HK-2 (cell line): Measurements from ENCODE around the gene FARS2.

Experiments used
- DNase-seq: peaks from one replicate; pipeline ENCODE4 v3.0.0-alpha.2; 2018; ENCODE audit not compliant: unreplicated experiment

FARS2 gene

DNA sequence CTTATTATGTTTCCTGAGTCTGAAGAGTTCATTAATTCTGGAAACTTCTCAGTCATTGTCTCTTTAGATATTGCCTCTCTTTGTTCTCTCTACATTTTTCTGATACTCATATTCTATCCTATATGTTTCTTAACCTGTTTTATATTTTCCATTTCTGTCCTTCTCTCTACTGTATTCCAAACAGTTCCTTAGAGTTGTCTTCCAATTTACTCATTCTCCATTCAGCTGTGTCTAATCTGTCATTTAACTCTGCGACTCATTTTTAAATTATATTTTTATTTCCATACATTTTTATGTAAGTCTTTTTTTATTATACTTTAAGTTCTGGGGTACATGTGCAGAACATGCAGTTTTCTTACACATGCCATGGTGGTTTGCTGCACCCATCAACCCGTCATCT, 493.6 kb downstream of the FARS2 start:
- no peak for DNase-seq

DNA sequence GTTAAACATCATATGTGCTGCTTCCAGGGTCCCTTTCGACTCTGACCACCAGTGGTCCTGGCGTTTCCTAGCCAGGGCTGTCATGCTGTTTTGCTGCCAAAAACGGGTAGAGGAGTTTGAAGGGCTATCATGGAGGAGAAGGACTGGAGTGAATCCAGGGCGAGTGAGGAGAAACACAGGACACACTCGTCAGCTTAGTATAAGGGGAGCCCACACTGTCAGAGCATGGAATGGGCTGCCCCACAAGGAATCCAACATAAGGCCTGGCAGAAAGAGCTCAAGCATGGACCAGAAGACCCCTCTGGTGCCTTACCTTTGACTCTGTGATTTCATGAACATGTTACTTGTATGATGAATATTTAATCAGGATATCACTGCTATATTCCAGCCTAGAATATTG, 498.3 kb downstream of the FARS2 start:
- no peak for DNase-seq

DNA sequence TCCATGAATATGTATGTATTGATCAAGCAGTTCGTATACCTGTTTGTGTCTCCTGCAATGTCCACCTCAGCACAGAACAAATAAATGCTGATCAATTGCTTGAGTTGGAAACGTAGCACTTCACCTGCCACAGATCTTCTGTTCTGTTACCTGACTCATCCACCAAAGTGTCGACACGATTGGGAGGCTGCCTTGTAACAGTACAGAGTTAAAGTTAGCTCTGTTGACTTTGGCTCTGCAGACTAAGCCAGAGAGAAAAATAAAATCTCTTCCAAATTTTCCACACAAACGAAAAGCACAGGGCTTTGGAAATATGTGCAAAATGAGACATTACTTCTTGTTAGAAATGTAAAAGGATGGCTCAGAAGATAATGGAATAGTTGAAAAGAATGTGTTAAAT, 500.1 kb downstream of the FARS2 start:
- no peak for DNase-seq

DNA sequence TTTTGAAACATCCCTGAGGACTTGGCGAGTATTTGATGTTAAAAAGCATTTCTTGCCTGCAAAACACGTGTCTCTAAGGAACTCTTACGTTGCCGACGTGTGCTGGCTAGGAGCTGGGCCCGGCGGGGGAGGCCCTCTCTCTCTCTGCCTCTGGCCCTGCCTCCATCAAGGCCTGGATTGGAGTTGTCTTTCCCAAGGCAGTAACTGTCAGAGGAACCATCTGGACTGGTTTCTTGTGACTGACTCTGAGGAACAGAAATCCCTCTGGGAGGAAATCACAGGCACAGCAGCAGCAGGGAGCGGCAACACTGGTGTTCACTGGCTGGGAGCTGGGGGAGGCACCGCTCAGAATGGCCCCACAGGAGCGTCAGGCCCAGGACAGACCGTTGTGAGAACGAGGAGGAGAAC, 501.3 kb downstream of the FARS2 start:
- no peak for DNase-seq

DNA sequence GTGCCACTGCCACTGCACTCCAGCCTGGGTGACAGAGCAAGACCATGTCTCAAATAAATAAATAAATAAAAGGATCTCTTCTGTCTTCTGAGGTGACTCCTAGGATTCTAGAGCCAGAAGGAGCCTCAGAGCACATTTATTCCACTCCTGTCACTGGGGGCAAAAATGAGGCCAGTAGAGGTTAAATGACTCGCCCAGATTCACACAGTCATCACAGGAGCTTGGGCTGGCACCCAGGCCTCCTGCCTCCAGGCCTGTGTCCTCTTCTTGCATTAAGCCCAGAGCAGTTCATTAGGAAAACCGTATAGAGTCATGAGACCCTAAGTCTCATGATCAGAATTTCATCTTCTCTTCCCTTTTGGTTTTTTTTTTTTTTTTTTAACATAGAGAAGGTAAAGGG, 502.1 kb downstream of the FARS2 start:
- DNase-seq, result no peak

DNA sequence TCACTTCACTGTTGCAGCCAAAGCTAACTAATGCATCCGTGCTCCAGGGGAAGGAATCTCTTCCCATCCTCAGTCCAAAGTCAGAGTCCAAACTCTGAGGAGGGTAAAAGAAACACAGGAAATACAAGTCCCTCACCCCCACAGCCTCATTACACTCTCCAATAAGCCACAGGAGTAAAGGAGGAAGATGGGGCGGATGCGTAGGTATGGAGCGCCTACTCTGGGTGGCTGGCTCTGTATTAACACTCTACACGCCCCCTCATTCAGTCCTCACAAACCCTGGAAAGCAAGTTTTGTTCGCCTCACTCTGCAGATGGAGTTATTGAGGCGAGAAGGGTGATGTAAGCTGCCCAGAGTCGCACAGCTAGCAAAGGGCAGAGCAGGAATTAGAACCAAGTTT, 502.6 kb downstream of the FARS2 start:
- DNase-seq, result no peak

DNA sequence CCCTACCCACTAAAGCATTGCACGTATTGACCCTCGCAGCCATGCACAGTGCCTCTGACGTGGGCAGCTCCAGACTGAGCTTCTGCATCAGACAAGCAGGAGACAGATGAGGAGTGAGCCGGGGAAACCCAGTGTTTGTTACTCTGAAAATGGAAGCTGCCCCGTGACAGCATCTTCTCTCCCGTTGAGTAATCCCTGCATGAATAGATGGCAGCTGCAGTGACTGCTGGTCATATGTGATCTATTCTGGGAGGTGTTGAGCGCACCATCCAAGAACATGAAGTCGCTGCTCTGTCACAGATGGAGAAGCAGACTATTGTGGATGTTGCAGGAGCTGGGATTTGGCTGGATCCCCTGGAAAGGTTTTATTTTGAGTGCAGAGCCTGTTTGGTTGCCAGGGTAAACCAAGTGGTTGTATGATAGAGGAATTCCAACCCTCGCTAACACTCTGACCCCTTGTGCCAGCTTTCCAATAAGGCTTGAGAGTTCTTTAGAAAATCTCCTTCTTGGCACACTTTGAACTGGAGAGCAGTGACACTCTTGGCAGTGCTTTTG, 503.2 kb downstream of the FARS2 start:
- no peak for DNase-seq

DNA sequence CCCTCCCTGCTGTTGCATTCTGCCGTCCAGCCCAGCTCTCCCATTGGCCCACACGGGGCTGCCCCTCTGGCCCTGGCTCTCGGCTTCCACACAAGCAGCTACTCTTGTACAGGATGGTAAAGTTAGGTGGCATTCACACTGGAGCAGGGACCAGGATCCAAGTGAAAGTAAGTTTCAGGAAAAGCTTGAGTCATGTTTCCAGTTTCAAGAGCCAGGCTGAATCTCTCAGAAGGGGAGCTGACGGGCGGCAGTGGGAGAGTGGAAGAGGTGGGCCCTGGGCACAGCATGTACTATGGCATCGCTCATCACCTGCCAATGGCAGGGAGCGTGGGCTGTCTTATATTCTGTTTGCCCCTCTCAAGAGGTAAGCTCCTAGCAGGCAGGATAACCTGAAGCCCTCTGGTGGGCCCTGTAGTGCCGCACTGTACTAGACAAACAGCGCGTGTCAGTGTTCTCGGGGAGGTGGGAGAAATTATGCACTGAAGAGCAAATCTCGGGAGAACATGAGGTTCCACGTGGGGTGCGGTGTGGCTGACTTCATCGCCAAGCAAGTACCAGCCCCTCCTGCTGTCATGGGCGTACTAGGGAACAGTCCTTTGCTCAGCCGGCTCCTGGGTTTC, 503.9 kb downstream of the FARS2 start:
- no peak for DNase-seq

DNA sequence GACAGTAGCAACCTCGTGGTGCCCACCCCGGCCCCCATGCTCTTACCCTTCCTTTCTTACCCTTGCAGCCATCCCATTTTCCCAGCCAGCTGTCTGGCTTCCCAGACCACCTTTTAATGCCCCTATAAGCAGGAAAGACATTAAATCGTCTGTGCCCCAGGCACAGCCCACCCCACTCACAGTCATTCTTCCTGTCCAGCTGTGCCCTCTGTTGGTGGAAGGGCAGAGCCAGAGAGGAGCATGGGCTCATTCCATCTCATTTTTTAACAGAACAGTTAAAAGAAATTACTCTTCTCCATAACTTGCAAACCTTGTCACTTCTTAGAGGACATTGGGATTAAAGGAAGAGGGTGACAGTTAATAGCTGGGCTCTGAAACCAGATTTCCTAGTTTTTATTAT, 504.9 kb downstream of the FARS2 start:
- DNase-seq, result no peak

DNA sequence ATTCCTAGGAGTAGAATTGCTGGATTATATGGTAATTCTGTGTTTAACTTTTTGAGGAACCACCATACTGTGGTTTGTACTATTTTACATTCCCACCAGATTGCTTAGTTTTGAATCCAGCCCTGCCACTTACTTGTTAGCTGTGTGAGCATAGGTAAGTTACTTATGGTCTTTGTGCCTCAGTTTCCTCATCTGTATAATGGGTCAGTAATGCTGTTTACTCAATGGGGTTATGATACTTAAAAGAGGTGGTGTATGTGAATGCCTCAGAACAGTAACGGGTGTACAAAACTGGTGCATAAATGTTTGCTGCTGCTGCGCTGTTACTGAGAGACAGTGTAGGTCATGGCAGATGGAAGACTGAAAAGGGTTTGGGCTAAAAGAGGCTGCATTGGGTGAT, 506.2 kb downstream of the FARS2 start:
- no peak for DNase-seq

DNA sequence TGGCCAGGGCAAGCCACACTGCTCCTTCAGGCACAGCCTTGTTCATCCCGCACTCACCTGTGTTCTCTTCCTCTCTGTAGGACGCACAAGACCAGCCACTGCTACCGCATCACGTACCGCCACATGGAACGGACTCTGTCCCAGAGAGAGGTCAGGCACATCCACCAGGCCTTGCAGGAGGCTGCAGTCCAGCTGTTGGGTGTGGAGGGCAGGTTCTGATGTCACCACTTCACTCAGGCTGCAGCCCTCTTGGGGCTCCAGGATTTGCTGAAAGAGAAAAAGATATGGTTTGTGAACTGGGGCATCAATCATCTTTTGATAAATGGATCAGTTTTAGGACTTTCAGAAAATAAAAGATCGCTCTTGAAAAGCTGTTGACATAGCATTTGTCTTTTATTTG, 509.9 kb downstream of the FARS2 start:
- no peak for DNase-seq

DNA sequence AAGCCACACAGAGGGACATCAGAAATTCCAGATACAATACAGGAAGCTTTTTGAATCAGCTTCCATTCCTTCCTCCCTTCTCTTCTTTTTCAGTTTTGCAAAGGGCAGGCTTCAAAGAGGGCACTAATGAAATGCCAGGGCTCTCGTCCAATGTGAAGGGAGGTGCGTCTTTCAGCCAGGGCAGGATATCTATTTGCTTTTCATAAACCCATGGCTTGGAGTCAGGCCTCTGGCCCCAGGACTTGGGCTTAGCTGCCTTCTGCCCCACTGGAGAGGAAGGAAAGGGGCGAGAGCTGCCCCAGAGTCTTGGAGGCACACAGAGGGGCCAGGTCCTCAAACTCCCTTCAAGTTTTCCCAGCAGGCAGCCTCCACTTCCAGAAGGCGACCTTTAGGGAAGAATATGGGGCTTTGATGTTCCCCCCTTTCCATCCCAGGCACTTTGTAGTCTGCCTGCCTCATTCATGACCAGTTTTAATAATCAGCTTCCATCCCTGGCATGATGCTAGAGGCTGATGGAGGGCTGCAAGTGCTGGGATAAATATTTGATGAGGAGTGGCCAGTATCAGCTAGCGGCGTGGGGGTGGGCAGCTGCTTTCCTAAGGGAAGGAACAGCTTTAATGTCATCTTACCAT, 510.6 kb downstream of the FARS2 start:
- no peak for DNase-seq

DNA sequence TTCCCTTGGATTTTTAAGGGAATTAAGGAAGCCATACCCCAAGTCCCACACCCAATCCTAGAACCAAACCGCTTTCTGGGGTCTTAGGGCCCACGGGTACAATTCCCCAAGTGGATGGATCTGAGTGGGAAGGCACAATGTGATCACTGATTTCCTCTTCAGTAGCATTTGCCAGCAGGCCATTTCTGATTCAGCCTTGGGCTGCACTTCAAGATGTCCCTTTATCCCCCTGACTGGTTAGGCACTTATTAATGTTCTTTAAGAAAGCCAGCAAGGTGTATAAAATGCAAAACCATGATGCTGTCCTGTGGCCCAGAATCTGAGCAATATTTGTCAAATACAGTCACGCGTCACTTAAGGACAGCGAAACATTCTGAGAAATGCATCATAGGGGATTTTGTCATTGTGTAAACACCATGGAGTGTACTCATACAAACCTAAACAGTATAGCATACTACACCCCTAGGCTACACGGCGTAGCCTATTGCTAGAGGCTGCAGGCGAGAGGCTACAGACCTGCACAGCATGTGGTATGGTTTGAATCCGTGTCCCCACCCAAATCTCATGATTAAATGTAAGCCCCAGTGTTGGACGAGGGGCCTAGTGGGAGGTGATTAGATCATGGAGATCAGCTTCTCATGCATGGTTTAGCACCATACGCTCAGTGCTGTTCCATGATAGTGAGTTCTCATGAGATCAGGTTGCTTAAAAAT, 511.3 kb downstream of the FARS2 start:
- no peak for DNase-seq

DNA sequence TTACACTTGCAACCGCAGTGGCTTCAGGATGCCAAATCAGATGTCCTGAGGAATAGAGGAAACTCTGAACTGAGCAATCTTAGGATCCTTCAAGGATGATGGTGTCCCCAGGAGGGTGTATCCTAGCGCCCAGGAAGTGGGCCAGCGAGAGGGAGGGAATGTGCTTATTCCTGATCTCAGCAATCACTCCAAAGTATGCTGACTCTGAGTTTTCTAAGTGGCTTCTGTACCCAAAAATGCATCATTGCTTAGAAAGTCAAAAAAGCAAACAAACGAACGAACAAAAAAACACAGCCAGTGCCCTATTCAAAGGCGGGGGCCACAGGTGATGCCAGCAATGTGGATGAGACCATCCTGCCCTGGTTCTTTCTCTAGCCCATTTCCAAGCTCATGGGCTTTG, 514.8 kb downstream of the FARS2 start:
- no peak for DNase-seq

DNA sequence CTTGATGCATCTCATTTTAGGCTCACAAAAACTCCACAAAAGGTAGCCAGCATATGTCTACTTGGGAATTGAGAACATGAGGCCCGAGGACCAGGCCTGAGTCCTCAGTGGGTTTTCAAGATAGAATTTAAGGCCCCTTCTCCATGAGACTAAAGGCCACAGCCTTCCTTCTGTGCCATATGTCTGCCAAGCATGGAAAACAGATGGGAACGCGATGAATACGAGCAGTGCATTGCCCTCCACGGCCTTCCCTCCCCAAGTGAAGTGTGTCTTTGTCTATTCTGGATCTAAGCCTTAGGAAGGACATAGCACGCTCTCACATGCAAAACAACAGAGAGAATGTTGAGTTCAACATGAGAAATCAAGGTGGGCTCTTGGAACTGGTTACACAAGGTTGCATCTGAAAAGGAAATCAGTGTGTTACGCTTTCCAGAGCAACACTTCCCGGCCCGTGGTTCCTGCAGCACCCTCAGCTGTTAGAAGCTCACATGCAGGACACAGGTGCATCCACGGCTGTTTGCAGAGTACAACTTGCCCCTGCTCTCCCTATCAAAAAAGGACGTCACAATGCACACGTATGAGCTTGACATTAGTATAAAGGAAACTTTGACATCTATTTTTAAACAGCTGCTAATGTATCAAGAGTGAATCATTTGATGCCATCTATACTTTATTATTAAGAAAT, 515.5 kb downstream of the FARS2 start:
- DNase-seq, result no peak

DNA sequence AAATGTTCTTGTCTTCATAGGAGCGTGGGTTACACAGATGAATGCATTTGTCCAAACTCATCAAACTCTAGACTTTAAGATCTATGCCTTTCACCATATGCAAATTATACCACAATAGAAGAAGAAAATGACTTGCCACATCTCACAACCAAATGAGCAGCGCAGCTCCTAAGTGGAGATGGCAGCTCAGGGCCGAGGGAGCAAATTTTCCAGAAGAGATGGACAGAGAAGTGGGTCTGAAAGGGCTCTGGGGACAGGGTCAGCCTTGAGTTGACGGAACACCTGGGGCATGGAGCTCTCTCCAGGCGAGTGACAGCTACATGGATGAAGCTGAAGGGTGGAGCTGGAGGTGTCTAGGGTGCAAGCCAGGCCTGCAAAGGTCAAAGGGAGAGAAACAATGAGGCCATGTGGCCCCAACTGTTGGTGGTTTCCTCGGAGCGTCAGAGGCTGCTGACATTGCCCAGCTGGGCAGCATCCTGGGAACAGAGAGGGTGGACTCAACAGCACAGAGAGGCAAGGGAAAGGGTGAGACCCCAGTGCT, 517.1 kb downstream of the FARS2 start:
- DNase-seq, result no peak

DNA sequence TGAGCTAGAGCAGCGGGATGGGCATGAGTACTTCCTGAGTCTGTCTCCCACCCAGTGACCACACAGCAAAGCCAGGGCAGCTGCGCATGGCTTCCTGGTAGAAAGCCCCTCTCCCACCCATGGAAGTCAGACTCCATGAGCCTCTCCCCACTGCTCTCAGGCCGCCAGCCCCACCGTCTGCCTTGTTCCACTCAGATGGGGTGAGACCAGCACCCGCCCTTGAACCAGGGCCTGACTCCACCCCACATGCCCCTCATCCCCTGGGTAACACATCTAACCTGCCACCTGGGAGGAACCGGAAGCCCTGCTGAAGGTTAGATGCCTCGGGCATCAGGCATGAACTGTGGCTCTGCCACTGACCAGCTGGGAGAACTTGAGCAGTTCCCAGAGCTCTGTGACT, 517.6 kb downstream of the FARS2 start:
- DNase-seq, result no peak

DNA sequence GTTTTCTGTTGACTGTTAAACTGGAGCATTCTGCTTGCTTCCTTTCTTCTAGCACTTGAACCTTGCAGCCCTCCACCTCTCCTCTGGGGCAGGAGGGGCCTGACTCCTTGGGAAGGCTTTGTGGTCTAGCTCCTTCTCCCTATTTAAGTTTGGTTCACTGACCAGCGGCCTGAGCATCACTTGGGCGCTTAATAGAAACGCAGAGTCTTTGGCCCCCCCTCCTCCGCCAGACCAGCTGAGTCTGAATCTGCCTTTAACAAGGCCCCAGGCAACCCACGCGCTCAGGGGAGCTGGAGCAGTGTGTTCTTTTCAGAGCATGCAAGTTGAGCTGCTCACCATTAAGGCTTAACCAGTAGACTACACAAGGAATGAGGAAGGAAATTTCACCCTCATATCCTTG, 519.7 kb downstream of the FARS2 start:
- DNase-seq, result no peak

DNA sequence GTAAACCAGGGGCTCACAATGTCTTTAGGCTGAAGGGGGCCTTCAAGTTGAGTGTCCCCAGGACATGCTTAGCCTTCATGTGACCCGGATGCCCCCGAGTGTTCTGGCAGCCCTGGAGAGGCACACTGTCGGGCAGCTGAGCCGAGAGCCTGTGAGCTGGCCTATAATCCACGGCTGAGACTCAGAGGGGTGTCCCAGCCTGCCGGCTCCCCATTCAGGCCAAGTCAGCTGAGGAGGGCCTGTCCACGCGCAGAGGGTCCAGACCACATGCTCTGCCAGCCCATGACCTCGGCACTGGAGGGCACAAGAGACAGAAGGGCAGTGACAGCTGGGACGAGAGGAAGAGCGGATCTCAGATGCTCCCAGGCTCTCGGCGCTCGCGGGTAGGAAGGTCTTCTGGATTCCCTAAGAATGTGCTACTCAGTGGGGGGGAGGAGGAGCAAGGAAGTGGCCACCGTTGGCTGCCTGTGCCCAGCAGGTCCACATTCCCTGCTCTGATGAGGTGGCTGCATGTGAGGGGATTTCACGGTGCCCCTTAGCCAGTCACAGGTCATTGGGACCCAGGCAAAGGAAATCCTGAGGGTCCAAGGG, 520.7 kb downstream of the FARS2 start:
- DNase-seq, result no peak

DNA sequence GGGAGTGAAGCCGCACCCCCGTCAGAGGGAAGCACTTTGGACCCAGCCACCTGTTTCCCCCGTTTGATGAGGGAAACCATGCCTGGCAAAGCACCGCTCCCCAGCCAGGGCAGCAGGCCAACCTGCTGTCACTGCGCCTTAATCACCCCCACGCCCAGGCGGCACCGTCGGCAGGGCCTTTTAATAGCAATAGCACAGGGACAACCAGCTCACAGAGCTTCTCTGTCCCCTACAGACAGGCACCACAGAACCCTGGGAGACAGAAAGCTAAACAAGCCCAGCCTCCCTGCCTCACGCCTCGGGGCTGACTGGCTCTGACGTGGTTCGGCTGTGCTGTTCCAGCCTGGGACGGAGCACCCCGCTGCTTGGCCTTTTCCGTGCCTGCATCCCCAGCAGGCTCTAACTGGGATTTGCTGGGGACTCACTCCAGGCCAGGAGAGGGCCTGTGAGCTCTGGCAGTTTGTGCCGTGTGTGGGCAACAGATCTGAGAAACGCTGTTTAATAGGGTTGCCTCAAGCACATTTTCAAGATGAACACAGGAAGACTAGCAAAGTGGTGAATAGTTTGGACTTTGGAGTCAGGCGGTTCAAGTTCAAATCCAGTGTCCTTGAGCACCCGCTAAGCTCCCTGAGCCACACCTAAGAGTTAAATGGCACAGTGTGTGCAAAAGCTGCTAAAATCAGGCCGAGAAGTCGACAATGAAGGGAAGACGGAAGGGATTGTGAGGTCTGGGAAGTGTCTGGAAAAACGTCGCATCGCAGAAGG, 521.7 kb downstream of the FARS2 start:
- no peak for DNase-seq

DNA sequence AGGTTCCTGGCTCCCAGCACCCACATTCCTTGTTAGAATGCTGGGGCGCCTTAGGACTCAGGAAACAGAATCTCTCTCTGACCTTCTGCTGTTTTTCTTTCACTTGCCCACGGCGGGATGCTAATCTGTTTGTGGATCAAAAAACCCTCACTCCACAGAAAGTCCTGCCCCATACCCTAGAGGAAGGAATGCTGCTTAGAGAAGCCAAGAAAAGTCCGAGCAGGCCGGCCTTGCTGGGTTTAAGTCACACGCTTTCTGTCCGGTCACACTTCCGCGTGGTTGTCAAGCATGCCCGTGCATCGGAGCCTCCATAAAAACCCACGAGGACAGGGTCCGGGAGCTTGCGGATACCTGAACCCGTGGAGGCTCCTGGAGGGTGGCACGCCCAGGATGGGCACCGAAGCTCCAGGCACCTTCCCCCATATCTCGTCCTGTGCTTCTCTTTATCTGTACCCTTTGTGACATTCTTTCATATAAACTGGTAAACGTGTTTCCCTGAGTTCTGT, 522.3 kb downstream of the FARS2 start:
- DNase-seq, result no peak
